Activated CD8-positive, alpha-beta memory T cell treated with anti-CD3 and anti-CD28 coated beads, Interleukin-2, amount 50 U/mL, for 1 hour (primary cell): Measurements from ENCODE around the gene CNIH2.
"Not testable (repeated sequence)": the region's sequence is repeated elsewhere in the genome, so short reads cannot be mapped to it uniquely, and the experiment has no call there.

Experiments used
- DNase-seq: peaks from one replicate; pipeline ENCODE4 v3.0.0-alpha.2; 2020; ENCODE audit errors: extremely low read depth

CNIH2 gene

GRCh38 chr11:66277471-66278362 lies at the start of gene CNIH2:
TSS of gene CNIH2 (plus strand) at chr11:66278175. CDS start at chr11:66278457, 282 bp downstream.
- DNase-seq, result no peak

- DNase-seq, result no peak
Measured at GRCh38 chr11:66228521-66228920, 49.5 kb upstream of the CNIH2 start.

- DNase-seq, result no peak
Measured at GRCh38 chr11:66230156-66230555, 47.8 kb upstream of the CNIH2 start.

GRCh38 chr11:66230978-66231377 lies 47.0 kb upstream of the CNIH2 start:
- DNase-seq, result no peak

- DNase-seq, result no peak
Measured at GRCh38 chr11:66231561-66231960, 46.4 kb upstream of the CNIH2 start.

- DNase-seq, result no peak
Measured at GRCh38 chr11:66232769-66233168, 45.2 kb upstream of the CNIH2 start.

- DNase-seq, result no peak
Measured at GRCh38 chr11:66233301-66233700, 44.7 kb upstream of the CNIH2 start.

GRCh38 chr11:66235141-66235540 lies 42.8 kb upstream of the CNIH2 start:
- DNase-seq, result no peak

GRCh38 chr11:66237867-66238266 lies 40.1 kb upstream of the CNIH2 start:
- DNase-seq, result no peak

- DNase-seq, result no peak
Measured at GRCh38 chr11:66238786-66239413, 39.1 kb upstream of the CNIH2 start.

GRCh38 chr11:66239511-66239910 lies 38.5 kb upstream of the CNIH2 start:
- no peak for DNase-seq

GRCh38 chr11:66239998-66240780 lies 37.8 kb upstream of the CNIH2 start:
- DNase-seq, result no peak

- DNase-seq, result no peak
Measured at GRCh38 chr11:66240781-66241136, 37.2 kb upstream of the CNIH2 start.

GRCh38 chr11:66242095-66242765 lies 35.7 kb upstream of the CNIH2 start:
- no peak for DNase-seq

GRCh38 chr11:66243782-66244535 lies 34.0 kb upstream of the CNIH2 start:
- DNase-seq, result no peak

- no peak for DNase-seq
Measured at GRCh38 chr11:66247295-66247694, 30.7 kb upstream of the CNIH2 start.

GRCh38 chr11:66247801-66248200 lies 30.2 kb upstream of the CNIH2 start:
- DNase-seq, result no peak

- DNase-seq, result no peak
Measured at GRCh38 chr11:66248903-66249302, 29.1 kb upstream of the CNIH2 start.

- DNase-seq, result no peak
Measured at GRCh38 chr11:66251809-66252208, 26.2 kb upstream of the CNIH2 start.

GRCh38 chr11:66253081-66253480 lies 24.9 kb upstream of the CNIH2 start:
- DNase-seq, result not testable (repeated sequence)

GRCh38 chr11:66258473-66258893 lies 19.5 kb upstream of the CNIH2 start:
- no peak for DNase-seq
